SHP77 (cell line): ENCODE measurements around the gene PROC.
"Not testable (repeated sequence)": the region's sequence is repeated elsewhere in the genome, so short reads cannot be mapped to it uniquely, and the experiment has no call there.

ENCODE experiments used
- DNase-seq, 2 experiments: peaks; one replicate each; lab custom pipeline; 2025; lab: John Stamatoyannopoulos, UW

PROC gene

DNA sequence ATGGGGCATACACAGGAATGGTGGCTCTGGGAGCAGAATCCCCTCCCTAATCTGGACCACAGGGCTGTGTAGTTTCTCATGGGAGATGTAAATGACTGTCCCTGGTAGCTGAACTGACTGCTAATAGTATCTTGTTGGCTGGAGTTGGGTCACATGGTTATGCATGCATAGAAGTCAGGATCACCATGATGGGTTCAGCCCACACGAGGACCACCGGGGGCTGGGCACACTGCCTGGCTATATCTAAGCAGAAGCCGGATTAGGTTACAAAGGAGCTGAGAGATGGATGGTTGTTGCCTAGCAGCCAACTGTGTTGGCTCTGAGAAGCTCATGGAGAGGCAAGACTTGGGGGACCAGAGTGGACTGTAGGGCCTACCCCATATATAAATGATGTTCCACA, 23.7 kb upstream of the PROC start:
- DNase-seq, result no peak

DNA sequence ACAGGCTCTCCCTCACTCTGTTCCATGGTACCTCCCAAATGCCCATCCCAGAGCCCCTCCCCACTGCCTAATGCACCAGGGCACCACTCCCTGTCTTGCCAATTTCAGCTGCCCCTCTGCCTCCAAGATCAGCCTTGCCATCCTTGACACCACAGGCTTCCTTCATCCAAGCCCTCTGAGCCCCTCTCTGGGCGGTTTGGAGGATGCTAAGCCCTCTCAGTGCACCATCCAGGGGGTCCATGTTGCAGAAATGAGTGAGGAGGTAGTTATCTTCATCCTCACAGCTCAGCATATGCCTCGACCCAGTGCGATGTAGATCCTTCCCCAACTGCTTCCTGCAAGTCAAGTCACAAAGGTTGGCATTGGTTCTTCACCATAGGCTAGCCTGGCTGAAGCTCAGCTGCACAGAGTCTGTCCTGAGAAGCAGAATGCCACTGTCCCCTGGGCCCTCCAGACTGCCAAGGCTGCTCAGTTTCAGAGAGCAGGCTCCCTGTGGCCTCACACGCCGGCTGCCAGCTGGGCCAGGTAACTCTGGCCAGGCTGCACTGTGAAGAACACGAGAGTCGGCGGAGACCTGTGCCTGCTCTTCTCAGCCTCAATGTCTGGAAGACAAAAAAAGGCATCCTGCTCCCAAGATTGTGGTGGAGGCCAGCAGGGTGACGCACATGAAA, 20.5 kb upstream of the PROC start:
- no peak for DNase-seq

GRCh38 chr2:127398239-127398590, 20.0 kb upstream of the PROC start:
- DNase-seq, result peak in 1 of 2 experiments; percentile 45

GRCh38 chr2:127400533-127400896, 17.7 kb upstream of the PROC start:
- DNase-seq, result no peak

GRCh38 chr2:127400897-127401756, 17.1 kb upstream of the PROC start:
- peak in 1 of 2 experiments; percentile 23 for DNase-seq

- DNase-seq, result no peak
Measured at GRCh38 chr2:127401757-127402695, 16.2 kb upstream of the PROC start.

DNA sequence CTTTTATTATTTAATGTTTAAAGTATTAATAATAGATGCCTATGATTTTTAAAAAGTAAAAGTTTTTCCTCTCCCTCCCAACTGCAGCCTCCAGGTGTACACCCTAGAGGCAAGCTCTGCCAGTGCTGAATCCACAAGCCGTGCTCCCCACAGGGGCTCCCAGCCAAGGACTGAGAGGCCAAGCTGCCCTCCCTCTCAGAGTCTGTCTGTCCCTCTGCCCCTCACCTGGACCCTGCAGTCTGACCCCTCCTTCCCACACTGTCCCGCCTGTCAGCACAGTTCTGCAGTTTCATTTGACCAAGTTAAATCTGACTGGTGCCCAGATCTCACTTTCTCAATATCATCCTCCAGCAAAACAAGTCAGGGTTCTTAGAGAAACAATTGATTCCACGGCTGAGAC, 14.8 kb upstream of the PROC start:
- DNase-seq, result no peak

DNA sequence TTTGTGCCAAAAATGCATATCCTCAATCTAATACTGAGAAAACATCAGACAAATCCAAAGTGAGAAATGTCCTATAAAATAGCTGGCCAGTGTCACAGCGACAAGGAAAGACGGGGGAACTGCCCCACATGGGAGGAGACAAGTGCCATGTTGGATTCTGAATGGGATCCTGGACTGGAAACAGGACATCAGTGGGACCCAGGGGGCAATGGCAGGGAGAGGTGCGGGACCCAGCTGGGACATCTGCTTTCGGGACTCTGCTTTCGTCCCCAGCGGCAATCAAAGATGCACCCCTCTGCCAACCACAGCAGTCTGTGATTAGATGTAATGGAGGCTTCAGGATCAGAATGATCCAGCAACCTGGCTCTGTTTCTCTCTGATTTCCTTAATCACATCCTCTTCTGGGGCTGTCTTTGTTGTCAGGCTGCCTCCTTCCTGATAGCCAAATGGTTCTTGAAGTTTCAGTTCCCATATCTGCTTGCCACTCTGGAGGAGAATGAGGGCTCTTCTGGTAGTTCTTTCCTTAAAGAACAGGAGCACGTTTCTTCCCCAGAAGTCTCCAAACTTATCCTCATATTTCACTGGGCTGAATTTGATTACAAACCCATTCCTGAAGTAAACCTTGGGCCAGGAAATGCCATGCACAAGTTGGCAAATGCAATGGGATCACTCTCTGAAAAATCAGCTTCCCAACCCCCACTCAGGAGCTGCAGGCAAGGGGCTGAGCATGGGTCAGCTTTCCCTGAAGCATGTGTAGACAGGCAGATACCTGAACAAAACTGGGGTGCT, 13.6 kb upstream of the PROC start:
- no peak for DNase-seq

DNA sequence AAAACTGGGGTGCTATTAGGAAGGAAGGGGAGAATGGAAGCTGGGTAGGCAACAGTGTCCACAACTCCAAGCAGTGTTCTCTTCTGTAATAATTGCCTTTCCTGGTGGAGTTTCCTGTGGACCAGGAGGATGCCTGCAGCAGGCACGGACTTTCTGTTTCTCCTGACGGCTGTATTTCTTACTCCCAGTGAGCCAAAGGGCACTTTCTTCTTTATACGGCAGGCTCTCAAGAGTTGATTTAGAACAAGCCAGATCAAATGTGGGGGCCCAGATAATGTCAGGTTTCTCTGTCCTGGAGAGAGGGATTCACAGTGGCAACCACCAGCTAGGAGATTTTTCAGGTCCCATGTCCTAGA, 13.0 kb upstream of the PROC start:
- no peak for DNase-seq

GRCh38 chr2:127406454-127406853, 11.8 kb upstream of the PROC start:
- no peak for DNase-seq

- no peak for DNase-seq
Measured at GRCh38 chr2:127407091-127407490, 11.1 kb upstream of the PROC start.

DNA sequence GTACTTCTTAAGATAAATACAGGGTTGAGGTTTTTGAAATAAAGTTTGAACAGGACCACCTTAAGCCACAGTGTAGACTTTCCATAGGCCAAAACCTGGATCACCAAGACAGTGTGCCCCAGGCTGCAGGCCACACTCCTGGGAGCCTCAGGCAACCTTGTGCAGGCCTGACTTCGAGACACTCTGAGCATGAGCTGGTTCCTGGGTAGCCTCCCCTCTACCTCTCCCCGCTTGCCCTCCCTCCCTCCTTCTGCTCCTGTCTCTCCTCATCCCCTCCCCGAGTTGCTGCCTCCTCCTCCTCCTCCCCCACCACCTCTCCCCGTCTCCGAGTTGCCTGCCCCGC, 10.6 kb upstream of the PROC start:
- no peak for DNase-seq

- DNase-seq, result peak; percentile 72 to 91
Measured at GRCh38 chr2:127408004-127408806, 10.0 kb upstream of the PROC start.

DNA sequence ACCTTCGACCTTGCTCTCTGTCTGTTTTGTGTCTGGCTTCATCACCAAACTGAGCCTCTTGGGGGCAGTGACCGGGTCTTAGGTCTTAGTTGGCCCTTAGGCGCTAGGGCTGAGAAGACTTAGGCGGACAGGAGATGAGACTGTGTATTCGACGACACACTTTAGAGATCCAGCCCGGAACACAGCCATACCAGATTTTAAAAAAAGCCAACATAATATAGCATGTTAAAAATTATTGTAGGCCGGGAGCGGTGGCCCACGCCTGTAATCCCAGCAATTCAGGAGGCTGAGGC, 9.5 kb upstream of the PROC start:
- no peak for DNase-seq

GRCh38 chr2:127409716-127410115, 8.5 kb upstream of the PROC start:
- DNase-seq, result not testable (repeated sequence)

GRCh38 chr2:127410871-127411652, 7.2 kb upstream of the PROC start:
- DNase-seq, result peak in 1 of 2 experiments; percentile 32

DNA sequence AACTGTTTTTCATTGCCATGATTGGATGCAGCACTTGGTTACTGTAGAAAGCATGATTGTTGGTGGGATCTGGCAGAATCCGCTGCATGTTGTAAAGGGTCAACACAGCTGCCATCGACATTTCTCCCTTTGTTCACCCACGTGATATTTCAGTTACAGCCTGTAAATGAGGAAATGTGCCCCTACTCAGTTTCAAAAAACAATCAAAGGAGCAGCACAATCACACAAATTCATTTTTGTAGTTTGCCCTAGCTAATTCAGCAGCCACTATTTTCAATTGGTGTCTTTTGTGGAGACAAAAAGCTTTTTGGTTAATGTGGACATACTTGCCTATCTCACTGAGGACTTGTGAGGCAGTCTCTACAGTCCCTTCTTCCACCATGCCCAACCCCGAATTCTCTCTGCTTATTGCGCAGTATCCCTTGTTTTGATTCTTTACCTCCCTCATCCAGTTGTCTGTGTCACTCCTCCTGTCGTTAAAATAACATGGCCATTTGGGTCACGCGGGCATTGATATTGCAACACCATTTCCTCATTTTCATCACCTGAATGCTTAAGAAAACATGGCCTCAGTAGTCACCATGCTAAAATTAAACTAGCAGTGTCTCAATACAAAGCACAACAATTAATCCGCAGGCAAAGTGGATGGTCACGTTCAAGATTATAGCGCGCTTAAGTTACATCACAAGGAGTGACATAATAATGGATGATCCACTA, 6.4 kb upstream of the PROC start:
- peak; percentile 57 to 66 for DNase-seq

DNA sequence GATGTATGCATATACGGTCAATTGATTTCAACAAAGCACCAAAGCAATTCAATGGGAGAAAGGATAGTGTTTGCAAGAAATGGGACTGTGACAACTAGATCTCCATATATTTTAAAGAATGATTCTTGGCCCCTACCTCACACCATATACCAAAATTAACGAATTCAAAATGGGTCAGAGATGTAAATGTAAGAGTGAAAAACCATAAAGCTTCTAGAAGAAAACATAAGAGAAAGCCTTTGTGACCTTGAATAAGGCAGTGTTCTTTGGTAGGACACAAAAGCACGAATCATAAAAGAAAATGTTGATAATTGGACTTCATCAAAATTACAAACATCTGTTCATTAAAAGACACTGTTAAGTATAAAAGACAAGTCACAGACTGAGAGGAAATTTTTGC, 5.0 kb upstream of the PROC start:
- no peak for DNase-seq

DNA sequence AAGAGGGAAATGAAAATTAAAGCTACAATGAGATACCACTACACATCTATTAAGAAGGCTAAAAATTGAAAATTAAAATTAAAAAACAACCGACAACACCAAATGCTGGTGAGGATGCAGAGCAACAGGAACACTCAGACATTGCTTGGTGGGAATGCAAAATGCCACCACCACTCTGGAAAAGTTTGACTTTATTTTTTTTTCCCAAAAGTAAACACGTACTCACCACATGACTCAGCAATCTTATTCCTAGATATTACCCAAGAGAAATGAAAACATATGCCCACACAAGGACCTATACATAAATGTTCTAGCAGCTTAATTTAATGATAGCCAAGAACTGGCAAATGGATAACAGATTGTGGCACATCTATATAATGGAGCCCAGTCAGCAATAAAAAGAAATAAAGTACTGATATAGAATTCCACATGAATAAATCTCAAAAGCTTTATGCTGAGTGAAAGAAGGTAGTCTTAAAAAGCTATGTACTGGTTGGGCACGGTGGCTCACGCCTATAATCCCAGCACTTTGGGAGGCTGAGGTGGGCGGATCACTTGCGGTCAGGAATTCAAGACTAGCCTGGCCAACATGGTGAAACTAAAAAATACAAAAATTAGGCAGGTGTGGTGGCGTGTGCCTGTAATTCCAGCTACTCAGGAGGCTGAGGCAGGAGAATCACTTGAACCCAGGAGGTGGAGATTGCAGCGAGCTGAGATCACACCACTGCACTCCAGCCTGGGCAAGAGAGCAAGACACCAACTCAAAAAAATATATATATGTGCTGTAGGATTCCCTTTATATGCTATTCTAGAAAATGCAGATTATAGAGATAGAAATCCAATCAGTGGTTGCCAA, 4.2 kb upstream of the PROC start:
- no peak for DNase-seq
